AG09319 (cell line): ENCODE results near the gene CDH23.
A peak's percentile ranks its signal among the peaks of the same experiment; 100 is the strongest.

Experiments
- DNase-seq: peaks from one replicate; pipeline ENCODE4 v3.0.0-alpha.2; 2010; ENCODE audit warnings: low read depth; ENCODE audit errors: extremely low read depth
- CTCF ChIP-seq: IDR thresholded peaks from 2 replicates; pipeline ENCODE4 v1.5.1; 2011; ENCODE audit warnings: low read depth, mild to moderate bottlenecking, inconsistent platforms, low read length, moderate library complexity

The CDH23 gene

DNA sequence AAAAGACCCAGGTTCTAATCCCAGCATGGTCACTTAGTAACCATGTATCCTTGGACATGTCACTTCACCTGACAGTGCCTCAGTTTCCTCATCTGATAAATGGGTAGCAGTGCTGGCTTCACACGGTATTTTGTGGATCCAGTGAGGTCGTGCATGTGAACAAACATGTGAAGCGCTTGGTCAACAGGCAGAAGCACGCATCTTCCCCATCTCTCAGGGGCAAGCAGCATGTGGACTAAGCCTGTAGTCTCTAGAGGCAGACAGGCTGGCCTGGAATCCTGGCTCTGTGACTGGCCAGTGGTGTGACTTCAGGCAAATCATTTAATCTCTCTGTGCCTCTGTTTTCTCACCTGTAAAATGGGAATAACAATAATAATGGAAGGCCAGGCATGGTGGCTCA lies 207.0 kb downstream of the CDH23 start:
- no peak for TF ChIP-seq CTCF
- no peak for DNase-seq

DNA sequence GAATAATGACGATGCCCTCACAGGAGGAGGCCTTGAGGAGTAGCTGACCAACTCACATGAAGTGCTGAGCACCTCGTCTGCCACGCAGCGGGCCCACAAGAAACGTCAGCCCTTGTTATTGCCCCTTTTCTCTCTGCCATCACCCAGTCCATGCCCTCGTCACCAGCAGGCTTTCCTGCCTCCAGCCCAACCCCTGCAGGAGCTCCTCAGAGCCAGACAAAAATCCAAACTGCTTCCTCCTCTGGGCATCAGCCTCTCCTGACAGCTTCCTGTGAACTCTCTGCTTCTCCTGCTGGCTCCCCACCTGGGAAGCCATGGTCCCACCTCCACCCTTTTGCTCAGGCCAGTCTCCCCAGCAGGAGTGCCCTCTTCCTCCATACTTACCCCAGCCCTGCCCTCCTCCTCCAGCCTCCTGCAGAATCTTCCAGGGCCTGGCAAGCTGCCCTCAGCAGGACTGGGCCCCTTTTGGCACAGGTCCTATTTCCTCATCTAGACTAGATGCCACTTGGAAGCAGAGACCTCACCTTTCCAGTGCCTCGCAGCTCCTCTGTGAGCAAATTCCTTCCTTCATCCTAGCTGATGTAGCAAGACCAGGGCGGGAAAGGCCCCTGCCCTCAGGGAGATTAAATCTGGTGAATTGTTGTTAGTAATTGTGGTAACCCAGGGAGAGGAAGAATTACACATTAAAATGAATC lies 207.8 kb downstream of the CDH23 start:
- TF ChIP-seq CTCF: no peak
- no peak for DNase-seq

DNA sequence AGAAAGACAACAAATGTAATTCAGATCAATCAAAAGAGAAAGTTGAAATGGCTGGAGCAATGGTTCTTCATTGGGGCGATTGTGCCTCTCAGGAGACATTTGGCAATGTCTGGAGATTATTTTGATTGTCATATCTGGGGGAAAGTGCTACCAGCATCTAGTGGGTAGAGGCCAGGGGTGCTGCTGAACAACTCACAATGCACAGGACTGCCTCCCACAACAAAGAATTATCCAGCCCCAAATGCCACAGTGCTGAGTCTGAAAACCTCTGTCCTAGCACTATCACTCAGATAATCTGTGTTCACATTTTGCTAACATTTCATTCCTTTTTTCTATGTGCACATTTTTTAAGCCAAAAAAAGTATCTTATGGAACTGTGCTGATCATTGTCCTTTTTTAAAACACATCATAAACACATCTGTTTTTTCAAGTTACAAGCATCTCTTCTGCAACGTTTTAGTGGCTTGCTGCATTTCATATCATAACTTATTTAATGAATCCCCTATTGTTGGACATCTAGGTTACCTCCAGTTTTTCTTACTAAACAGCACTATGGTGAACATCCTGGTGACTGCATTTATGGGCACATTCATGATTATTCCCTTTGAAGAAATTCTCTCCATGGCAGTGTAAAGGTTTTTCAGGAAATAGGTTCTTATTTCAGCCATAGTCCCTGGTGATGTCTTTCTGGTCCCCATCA lies 208.7 kb downstream of the CDH23 start:
- no peak for DNase-seq
- no peak for TF ChIP-seq CTCF

DNA sequence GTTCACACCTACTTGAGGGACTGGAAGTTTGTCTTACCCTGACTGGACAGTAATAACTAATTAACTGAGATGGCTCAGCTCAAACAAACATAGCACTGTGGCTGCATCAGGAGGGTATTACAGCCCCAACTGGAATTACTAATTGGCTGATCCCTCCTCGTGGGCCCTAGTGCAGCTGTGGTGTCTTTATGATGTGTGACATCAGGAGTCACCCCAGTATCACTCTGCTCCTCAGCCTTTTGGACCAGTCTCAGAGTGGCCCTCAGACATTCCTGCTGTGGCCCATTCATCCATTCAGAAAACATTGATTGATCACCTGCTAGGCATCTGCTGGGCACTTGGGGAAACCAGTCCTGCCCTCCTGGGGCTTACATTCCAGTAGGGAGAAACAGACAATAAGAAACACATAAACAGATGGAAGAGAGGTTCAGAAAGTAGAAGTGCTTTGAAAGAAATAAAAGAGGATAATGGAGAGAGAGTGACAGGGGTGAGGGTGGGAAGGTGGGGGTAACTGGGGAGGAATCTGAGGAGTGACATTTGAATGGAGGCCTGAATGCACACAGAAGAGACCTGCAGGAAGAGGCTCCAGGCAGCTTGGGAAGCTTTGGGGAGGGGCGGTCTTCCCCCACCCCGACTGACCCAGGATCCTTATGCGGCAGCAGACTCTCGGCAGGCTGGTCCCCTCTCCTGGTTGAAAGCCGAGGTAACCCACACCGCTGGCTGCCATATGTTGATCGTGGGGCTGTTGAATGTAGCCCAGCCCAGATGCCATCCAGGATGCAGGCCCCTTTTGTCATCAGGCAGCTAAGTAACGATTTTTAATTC lies 209.7 kb downstream of the CDH23 start:
- no peak for DNase-seq
- no peak for TF ChIP-seq CTCF

DNA sequence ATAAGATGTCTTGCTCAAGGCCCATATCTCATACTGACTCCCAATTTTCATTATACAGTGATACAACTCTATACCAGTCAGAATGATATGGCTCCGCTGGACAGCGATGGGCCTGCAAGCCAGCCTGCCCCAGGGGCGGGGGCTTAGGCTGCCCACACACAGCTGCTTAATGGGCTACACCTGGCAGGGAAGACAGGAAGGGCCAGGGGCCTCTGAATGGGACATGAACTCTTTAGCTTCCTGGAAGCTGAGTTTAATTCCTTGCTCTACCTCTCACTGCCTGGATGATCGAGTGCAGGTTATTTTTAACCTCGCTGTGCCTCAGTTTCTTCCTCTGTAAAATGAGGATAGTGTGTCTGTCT lies 210.3 kb downstream of the CDH23 start:
- DNase-seq: no peak
- TF ChIP-seq CTCF: no peak

DNA sequence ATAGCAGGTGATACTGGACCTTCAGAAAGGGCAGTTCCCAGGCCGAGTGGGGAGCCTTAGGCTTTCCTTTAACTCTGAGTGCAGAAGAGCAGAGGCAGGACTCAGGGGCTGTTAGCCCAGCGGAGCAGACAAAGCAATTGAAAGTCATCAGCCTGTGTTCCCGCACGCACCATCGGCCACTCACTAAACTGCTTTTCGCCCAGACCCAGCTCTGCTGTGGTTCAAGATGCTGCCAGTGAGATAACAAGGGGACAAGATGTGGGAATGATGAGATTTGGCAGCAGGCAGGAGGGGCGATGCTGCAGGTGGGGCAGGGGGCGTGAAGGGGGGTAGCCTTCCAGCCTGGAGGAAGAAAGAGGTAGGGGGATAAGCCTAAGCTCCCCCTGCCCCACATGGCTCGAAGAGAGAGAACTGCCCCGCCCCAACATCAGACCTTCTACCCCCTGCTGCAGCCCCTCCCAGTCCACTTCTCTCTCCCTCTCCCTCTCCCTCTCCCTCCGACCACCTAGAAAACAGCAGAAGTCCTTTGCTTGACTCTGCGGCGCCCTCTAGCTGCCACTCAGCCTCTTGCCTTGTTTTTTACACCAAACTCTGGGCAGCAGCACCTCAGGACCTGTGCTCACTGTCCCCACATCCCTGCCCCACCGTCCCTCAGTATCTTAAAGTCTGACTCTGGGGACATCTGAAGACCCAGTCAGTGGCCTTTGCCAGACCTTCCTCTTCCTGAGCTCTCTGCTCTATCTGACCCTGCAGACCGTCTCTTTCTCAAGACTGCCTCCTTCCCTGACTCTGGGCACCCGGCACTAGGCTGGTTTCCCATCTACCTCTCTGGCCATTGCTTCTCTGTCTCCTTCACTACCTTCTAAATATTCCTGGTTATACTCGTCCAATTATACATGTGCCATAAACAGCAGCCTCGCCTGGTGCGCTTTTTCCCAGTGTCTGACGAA lies 212.4 kb downstream of the CDH23 start:
- peak; percentile 90 for TF ChIP-seq CTCF
- peak; percentile 25 for DNase-seq
